Astrocyte of the cerebellum (primary cell): ENCODE data around the gene KRTAP1-4.
"Not testable (repeated sequence)": the region's sequence is repeated elsewhere in the genome, so short reads cannot be mapped to it uniquely, and the experiment has no call there.

ENCODE experiments used
- DNase-seq: peaks from one replicate; pipeline ENCODE4 v3.0.0-alpha.2; 2011; ENCODE audit warnings: low read depth
- H3K4me3 ChIP-seq: 2 replicates; pipeline ENCODE4 v1.5.1; 2011; ENCODE audit warnings: mild to moderate bottlenecking, low read depth, low read length, moderate library complexity
- in situ Hi-C: cut with HindIII; loops from 2 replicates; pipeline ENCODE4 v1.10.0; 2017; ENCODE audit warnings: low sequenced_read_pairs
- TF ChIP-seq, protein P1 (sequence below): IDR thresholded peaks from 2 replicates; pipeline ENCODE4 v1.5.1; 2012; ENCODE audit warnings: low read length, low read depth, moderate library complexity, mild to moderate bottlenecking; ENCODE audit errors: missing control alignments

Gene KRTAP1-4

DNA sequence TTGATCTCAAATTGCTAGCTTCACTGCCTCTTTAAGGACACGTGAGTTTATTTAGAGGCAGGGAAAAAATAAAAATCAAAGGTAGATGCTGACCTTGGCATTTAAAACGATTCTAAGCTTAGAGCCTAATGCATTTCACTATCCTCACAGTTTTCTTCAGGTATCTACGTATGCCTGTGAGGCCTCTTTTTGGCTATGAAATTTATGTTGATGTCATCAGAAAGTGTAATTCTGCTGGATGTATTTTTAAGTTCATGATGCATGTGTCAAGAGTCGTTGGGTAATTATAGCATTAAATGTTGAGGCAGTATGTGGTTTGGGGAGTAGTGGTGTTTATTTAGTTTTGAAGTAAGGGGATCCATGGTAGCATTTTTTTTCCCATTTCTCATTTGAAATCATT is 26.1 kb downstream of the KRTAP1-4 start:
- TF ChIP-seq, protein P1, sequence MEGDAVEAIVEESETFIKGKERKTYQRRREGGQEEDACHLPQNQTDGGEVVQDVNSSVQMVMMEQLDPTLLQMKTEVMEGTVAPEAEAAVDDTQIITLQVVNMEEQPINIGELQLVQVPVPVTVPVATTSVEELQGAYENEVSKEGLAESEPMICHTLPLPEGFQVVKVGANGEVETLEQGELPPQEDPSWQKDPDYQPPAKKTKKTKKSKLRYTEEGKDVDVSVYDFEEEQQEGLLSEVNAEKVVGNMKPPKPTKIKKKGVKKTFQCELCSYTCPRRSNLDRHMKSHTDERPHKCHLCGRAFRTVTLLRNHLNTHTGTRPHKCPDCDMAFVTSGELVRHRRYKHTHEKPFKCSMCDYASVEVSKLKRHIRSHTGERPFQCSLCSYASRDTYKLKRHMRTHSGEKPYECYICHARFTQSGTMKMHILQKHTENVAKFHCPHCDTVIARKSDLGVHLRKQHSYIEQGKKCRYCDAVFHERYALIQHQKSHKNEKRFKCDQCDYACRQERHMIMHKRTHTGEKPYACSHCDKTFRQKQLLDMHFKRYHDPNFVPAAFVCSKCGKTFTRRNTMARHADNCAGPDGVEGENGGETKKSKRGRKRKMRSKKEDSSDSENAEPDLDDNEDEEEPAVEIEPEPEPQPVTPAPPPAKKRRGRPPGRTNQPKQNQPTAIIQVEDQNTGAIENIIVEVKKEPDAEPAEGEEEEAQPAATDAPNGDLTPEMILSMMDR: no peak
- no peak overlapping the region for H3K4me3 ChIP-seq
- in situ Hi-C loops: no loop called here
- no peak for DNase-seq

DNA sequence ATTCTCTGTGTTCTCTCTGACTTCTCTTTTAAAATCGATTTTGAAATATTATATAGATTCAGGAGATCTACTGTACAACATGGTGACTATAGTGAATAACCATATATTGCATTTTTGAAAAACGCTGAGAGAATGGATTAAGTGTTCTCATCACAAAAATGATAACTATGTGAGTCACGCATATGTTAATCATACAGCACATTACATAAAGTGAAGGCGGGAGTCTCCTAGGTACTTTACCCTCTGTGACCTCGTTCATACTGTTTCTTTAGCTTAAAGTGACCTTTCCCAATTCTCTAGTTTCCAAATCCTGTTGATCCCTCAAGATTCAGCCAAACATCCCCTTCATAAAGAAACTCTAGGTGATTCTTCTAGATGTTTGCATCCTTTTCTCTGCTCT is 27.2 kb downstream of the KRTAP1-4 start:
- in situ Hi-C loops: no loop called here
- no peak for DNase-seq
- no peak overlapping the region for H3K4me3 ChIP-seq

DNA sequence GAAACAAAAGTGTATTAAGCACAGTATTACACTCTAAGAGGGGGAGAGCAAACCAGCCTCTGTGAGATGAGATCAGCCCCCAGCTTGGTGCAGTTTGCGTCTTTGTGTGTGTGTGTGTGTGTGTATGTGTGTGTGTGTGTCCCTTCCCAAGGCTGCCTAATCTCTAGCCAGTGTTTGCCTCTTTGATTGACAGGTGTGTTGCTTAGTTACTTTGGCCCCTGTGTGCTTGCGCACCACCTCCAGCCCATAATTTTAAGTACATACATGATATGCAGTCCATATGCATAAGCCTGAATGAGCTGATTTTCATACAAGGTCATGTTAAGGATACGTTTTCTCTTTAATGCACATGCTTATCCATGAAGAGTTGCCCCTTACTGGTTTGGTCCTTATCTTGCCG is 28.2 kb downstream of the KRTAP1-4 start:
- no peak for DNase-seq
- in situ Hi-C loops: no loop called here
- TF ChIP-seq, protein P1: no peak
- no peak overlapping the region for H3K4me3 ChIP-seq

More for the DNA sequence above, 27.2 kb downstream of the KRTAP1-4 start:
- TF ChIP-seq, protein P1: no peak

DNA sequence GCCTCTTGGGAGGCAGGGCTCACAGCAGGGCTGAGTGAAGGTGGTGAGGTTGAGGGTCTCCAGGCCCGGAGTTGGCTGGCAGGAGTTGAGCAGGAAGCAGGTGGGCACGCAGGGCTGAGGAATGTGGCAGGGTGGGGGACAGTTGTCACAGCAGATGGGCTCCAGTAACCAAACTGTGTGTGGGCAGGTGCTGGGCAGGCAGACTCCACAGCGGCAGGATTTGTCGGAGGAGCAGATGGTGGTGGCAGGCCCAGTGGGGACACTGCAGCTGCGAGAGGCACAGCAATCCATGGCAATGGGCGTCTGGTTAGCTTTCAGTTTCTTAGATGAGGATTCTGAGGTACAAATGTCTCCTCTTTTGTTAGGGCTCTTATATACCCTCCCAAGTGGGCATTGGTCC is 30.4 kb downstream of the KRTAP1-4 start, which contains the start of gene KRTAP3-2:
Gene KRTAP3-2, minus strand, starts transcription at position 344 of the 400 bp plus-strand sequence. Its CDS starts 53 bp downstream, at position 291.
- H3K4me3 ChIP-seq, DNase-seq, in situ Hi-C loops: not testable (repeated sequence)

DNA sequence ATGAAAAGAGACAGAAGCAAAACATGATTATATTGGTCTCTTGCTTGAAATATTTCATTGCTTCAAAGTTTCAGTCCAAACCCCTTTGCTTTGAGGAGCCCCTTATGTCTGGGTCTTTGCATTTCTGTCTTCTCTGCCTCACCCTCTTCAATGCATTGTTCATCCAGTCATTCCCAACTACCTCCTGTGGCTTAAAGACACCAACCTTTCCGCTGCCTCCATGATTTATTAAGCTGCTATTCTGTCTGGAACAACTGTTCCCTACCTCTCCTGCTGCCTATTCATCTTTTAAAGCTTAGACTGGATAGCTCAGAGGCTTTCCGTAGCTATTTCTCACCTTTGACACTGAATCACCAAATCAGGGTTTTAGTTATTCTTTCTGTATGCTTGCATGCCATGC is 32.6 kb downstream of the KRTAP1-4 start:
- H3K4me3 ChIP-seq: no peak overlapping the region
- TF ChIP-seq, protein P1: no peak
- DNase-seq: no peak
- in situ Hi-C loops: no loop called here

DNA sequence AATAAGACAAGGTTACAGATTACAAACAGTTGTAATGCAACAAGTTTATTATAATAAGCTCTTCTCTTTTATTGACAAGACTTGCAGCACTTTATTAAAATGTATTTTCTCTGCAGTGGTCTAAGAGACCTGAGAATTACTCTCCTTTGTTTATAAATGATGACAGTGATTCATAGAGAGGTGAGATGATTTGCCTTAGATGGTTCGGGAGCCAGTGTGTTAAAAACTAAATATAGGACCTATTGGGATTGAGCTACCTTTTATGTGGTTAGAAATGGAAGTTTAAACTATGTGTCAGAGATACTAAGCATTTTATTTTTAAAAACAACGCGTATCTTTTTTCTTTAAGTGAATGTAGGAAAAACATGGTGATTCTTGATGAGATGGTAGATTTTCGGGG is 33.2 kb downstream of the KRTAP1-4 start:
- DNase-seq: no peak
- in situ Hi-C loops: no loop called here
- TF ChIP-seq, protein P1: no peak
- H3K4me3 ChIP-seq: no peak overlapping the region

DNA sequence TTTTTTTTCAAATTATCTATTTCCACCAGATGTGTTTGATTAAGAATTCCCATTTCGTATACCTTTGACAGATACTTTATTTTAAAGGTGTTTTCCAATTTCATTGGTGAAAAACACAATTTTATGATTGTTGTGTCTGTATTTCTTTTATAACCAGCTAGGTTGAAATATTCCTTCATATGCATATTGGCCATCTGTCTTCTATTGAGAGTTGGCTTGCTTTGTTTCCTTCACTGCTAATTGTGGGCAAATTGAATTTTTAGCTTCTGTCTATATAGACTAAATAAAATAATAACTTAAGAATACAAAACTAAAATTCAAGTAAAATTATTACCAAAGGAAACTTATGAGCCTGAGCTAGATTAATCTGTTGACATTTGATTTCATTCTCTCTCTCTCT is 34.9 kb downstream of the KRTAP1-4 start:
- no peak overlapping the region for H3K4me3 ChIP-seq
- TF ChIP-seq, protein P1: no peak
- in situ Hi-C loops: no loop called here
- no peak for DNase-seq
